NCI-H82 treated with DMSO at 0.1 percent for 48 hours (cell line): ENCODE results near the gene NOL9.

Experiments used
- DNase-seq: peaks from one replicate; lab custom pipeline; 2025; ENCODE audit not compliant: unreplicated experiment; lab: John Stamatoyannopoulos, UW

Gene NOL9

DNA sequence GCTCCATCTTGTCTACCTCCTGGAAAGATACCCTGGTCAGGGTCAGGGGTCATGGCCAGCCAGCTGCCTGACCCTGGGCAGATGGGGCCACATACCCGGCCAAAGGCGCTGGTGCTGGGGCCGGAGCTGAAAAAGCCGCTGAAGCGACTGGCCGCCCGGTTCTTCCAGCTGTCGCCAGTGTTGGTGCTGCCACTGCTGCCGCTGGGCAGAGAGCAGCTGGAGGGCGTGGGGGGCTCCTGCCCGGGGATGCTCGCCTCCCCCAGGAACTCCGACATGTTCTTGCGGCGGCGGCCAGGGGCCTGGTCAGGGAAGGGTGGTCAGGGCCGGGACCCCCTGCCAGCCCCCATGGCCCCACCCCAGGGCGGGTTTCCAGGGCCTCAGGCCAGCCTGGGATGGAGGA, 81.2 kb downstream of the NOL9 start:
- no peak for DNase-seq

DNA sequence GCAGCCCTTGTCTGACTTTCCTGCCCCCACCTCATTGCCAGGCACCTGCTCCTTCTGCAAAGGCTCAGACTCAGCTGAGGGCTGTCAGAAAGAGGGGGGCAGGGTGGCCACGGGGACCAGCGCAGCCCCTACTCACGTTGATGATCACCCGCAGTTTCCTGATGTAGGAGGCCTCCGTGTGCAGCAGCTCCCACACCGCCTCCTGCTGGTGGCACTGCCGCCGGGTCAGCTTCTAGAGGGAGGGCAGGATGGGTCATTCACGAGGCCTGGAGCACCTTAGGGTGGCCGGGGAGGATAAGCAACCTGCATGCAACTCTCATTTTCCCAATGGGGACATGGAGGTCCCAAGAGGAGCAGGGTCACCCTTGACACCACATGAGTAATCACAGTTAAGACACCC, 81.9 kb downstream of the NOL9 start:
- DNase-seq: no peak

DNA sequence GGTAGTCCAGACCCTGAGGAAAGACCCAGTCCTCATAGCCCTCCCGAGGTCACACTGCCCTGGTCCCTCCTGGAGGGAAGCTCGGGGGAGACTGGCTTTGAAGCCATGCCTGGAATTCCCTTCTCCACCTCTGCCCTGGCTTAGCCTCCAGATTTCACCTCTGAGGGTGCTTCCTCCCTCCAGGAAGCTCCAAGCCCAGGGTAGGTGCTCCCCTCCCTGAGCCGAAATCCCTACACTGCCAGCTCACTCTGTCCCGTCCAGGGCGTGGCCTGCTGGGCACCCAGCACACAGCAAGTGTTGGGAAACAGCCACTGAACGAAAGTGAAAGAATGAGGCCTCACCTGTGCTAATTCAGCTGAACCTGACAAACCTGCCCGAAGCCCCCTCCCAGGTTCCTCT, 82.3 kb downstream of the NOL9 start:
- no peak for DNase-seq
